IMR-90 (cell line): ENCODE data around the gene KCNIP3. TPM values are rescaled to one million over a fixed set of nuclear protein-coding genes. Genes with fewer than 3 reads are reported as not detected.

Experiments
- ATAC-seq: fragments of 200-7000 bp; cut with Tn5 transposase; 2 replicates; pipeline ENCODE4 v1.9.1; 2020; ENCODE audit warnings: low read depth, mild to moderate bottlenecking, moderate library complexity
- BruUV-seq: library from RNA; stranded (reverse); fragments of 400-500 nt; replicated peaks from 2 replicates; lab custom pipeline; 2021; lab: Mats Ljungman, UMichigan
- CTCF ChIA-PET: fragments of 300-600 bp; formaldehyde crosslinking; extraction: SDS; loops from one replicate; lab custom pipeline; 2021; ENCODE audit warnings: antibody characterized with exemption; lab: Yijun Ruan, JAX
- POLR2A ChIA-PET: fragments of 300-600 bp; sonication (Branson Sonifier 250); formaldehyde crosslinking; loops from one replicate; lab custom pipeline; 2022; ENCODE audit warnings: antibody characterized with exemption; ENCODE audit not compliant: unreplicated experiment; lab: Charles Lee
- DNase-seq: peaks from one replicate; pipeline ENCODE4 v3.0.0; 2013
- H2AFZ ChIP-seq: replicated peaks from 2 replicates; pipeline ENCODE3; 2013; ENCODE audit warnings: low read length, mild to moderate bottlenecking; ENCODE audit not compliant: poor library complexity
- H2AK5ac ChIP-seq: 2 replicates; pipeline ENCODE4 v1.6.1; 2013; ENCODE audit warnings: low read depth, low read length, inconsistent platforms
- H2AK9ac ChIP-seq: replicated peaks from 2 replicates; pipeline ENCODE3; 2013; ENCODE audit warnings: mild to moderate bottlenecking, low read depth, low read length, moderate library complexity; ENCODE audit not compliant: poor library complexity
- H2BK120ac ChIP-seq: 2 replicates; pipeline ENCODE4 v1.6.1; 2013; ENCODE audit warnings: low read depth, low read length, inconsistent platforms
- H2BK15ac ChIP-seq: 3 replicates; pipeline ENCODE4 v1.6.1; 2013; ENCODE audit warnings: low read depth, low read length, inconsistent platforms
- H2BK20ac ChIP-seq: 2 replicates; pipeline ENCODE4 v1.6.1; 2013; ENCODE audit warnings: low read depth, mild to moderate bottlenecking, inconsistent platforms, low read length, moderate library complexity
- H2BK5ac ChIP-seq: 2 replicates; pipeline ENCODE4 v1.6.1; 2013; ENCODE audit warnings: mild to moderate bottlenecking, low read depth, low read length, inconsistent platforms; ENCODE audit not compliant: poor library complexity, severe bottlenecking
- H3K14ac ChIP-seq: replicated peaks from 2 replicates; pipeline ENCODE4 v1.6.1; 2013; ENCODE audit warnings: low read depth, low read length, inconsistent platforms
- H3K18ac ChIP-seq: 2 replicates; pipeline ENCODE4 v1.6.1; 2013; ENCODE audit warnings: low read depth, low read length, control low read depth
- H3K23ac ChIP-seq: 2 replicates; pipeline ENCODE4 v1.6.1; 2013; ENCODE audit warnings: low read depth, low read length, inconsistent platforms
- H3K27ac ChIP-seq: 2 replicates; pipeline ENCODE4 v1.5.1; 2013; ENCODE audit warnings: mild to moderate bottlenecking, control low read depth, low read length; ENCODE audit not compliant: insufficient read depth
- H3K27me3 ChIP-seq: 2 replicates; pipeline ENCODE4 v1.6.1; 2013; ENCODE audit warnings: low read length; ENCODE audit not compliant: control insufficient read depth, insufficient read depth
- H3K36me3 ChIP-seq: 2 replicates; pipeline ENCODE4 v1.6.1; 2013; ENCODE audit warnings: low read length, mixed read lengths; ENCODE audit not compliant: control insufficient read depth, insufficient read depth
- H3K4ac ChIP-seq: 2 replicates; pipeline ENCODE4 v1.6.1; 2013; ENCODE audit warnings: low read depth, low read length, inconsistent platforms
- H3K4me1 ChIP-seq: 2 replicates; pipeline ENCODE4 v1.6.1; 2013; ENCODE audit warnings: low read length, mixed read lengths; ENCODE audit not compliant: control insufficient read depth, insufficient read depth
- H3K4me2 ChIP-seq: 2 replicates; pipeline ENCODE4 v1.6.1; 2013; ENCODE audit warnings: low read depth, mild to moderate bottlenecking, control low read depth, low read length, moderate library complexity
- H3K4me3 ChIP-seq: 2 replicates; pipeline ENCODE4 v1.5.1; 2013; ENCODE audit warnings: low read depth, mild to moderate bottlenecking, control low read depth, low read length, moderate library complexity; ENCODE audit not compliant: insufficient read depth
- H3K56ac ChIP-seq: 2 replicates; pipeline ENCODE4 v1.6.1; 2013; ENCODE audit warnings: low read length, inconsistent platforms; ENCODE audit not compliant: insufficient read depth; ENCODE audit errors: extremely low read depth
- H3K79me1 ChIP-seq, 2 experiments: 2 replicates each; pipeline ENCODE4 v1.6.1; 2013; ENCODE audit warnings: low read length in 2 of 2, inconsistent platforms in 1 of 2, low read depth in 1 of 2
- H3K9ac ChIP-seq: 2 replicates; pipeline ENCODE4 v1.6.1; 2013; ENCODE audit warnings: low read depth, low read length, control low read depth
- H3K9me1 ChIP-seq: 2 replicates; pipeline ENCODE4 v1.6.1; 2013; ENCODE audit warnings: low read length, inconsistent platforms; ENCODE audit not compliant: insufficient read depth
- H3K9me3 ChIP-seq: 2 replicates; pipeline ENCODE4 v1.6.1; 2013; ENCODE audit warnings: low read length; ENCODE audit not compliant: control insufficient read depth, insufficient read depth
- H4K20me1 ChIP-seq: 2 replicates; pipeline ENCODE4 v1.6.1; 2013; ENCODE audit warnings: low read length, inconsistent platforms; ENCODE audit not compliant: insufficient read depth
- H4K5ac ChIP-seq: 2 replicates; pipeline ENCODE4 v1.6.1; 2013; ENCODE audit warnings: mild to moderate bottlenecking, low read depth, low read length, control low read depth
- H4K8ac ChIP-seq, 2 experiments: 2 replicates each; pipeline ENCODE4 v1.6.1; 2013; ENCODE audit warnings: low read depth in 2 of 2, low read length in 2 of 2, control low read depth in 1 of 2, inconsistent platforms in 1 of 2
- H4K91ac ChIP-seq: 2 replicates; pipeline ENCODE4 v1.6.1; 2013; ENCODE audit warnings: low read depth, low read length, inconsistent platforms; ENCODE audit not compliant: insufficient read depth
- BHLHE40 ChIP-seq: fragments of 150-350 bp; IDR thresholded peaks from 2 replicates; pipeline ENCODE4 v1.6.1; 2016; ENCODE audit warnings: mild to moderate bottlenecking, low read depth, low read length
- CEBPB ChIP-seq: IDR thresholded peaks from 2 replicates; pipeline ENCODE4 v1.6.1; 2012; ENCODE audit warnings: low read depth, low read length, improper control_type of control experiment
- CHD1 ChIP-seq: IDR thresholded peaks from 2 replicates; pipeline ENCODE4 v1.6.1; 2012; ENCODE audit warnings: low read depth, low read length, improper control_type of control experiment
- FOS ChIP-seq: fragments of 150-350 bp; IDR thresholded peaks from 2 replicates; pipeline ENCODE4 v1.6.1; 2016; ENCODE audit warnings: low read depth, low read length
- MAFK ChIP-seq: IDR thresholded peaks from 2 replicates; pipeline ENCODE4 v1.6.1; 2012; ENCODE audit warnings: low read depth, low read length, improper control_type of control experiment
- MAZ ChIP-seq: IDR thresholded peaks from 2 replicates; pipeline ENCODE4 v1.6.1; 2012; ENCODE audit warnings: low read depth, mild to moderate bottlenecking, low read length, improper control_type of control experiment, moderate library complexity, borderline replicate concordance
- NFE2L2 ChIP-seq: fragments of 150-350 bp; IDR thresholded peaks from 2 replicates; pipeline ENCODE4 v1.6.1; 2016; ENCODE audit warnings: low read depth, mild to moderate bottlenecking, low read length
- POLR2A ChIP-seq: IDR thresholded peaks from 2 replicates; pipeline ENCODE4 v1.6.1; 2012; ENCODE audit warnings: mild to moderate bottlenecking, low read depth, low read length
- RAD21 ChIP-seq: IDR thresholded peaks from 2 replicates; pipeline ENCODE4 v1.6.1; 2012; ENCODE audit warnings: low read length, improper control_type of control experiment
- RCOR1 ChIP-seq: IDR thresholded peaks from 2 replicates; pipeline ENCODE4 v1.6.1; 2012; ENCODE audit warnings: mild to moderate bottlenecking, low read length, improper control_type of control experiment; ENCODE audit not compliant: insufficient replicate concordance
- SMC3 ChIP-seq: fragments of 150-350 bp; IDR thresholded peaks from 2 replicates; pipeline ENCODE4 v1.6.1; 2016; ENCODE audit warnings: low read depth, mild to moderate bottlenecking, antibody characterized with exemption, low read length, moderate library complexity
- WGBS, 2 experiments: methylation state at CpG; one replicate each; pipeline versions ENCODE4 v1.1.5 to v1.1.7; 2013; ENCODE audit warnings: missing lambda C conversion rate in 2 of 2; ENCODE audit not compliant: insufficient read length in 1 of 2; ENCODE audit errors: extremely low coverage in 2 of 2; 5-methylcytosine and 5-hydroxymethylcytosine counted together
- dilution Hi-C: fragments of 300-500 bp; cut with HindIII; formaldehyde crosslinking; loops from one replicate; pipeline ENCODE4 v1.14.3; 2018; ENCODE audit warnings: low sequenced_read_pairs; ENCODE audit not compliant: unreplicated experiment
- in situ Hi-C: fragments of 300-500 bp; cut with MboI; formaldehyde crosslinking; loops from 3 replicates; pipeline ENCODE4 v1.14.3; 2019; ENCODE audit warnings: low sequenced_read_pairs, inconsistent platforms, mixed read lengths
- intact Hi-C: fragments of 100-400 bp; cut with micrococcal nuclease; formaldehyde crosslinking; loops from 2 replicates; pipeline ENCODE4 v1.10.0; 2022
- polyA plus RNA-seq, 3 experiments: library from polyadenylated mRNA; depleted of rRNA; stranded (reverse); fragments of >200 nt; gene quantifications; 2 replicates each; pipeline ENCODE4 v1.2.3, GENCODE V29; 2012; ENCODE audit warnings: low replicate concordance in 1 of 3
- total RNA-seq: library from RNA; depleted of rRNA; stranded (reverse); fragments of >200 nt; gene quantifications from 2 replicates; pipeline ENCODE4 v1.2.3, GENCODE V29; 2012
- TF ChIP-seq, protein P1 (sequence below): fragments of 150-350 bp; IDR thresholded peaks from 2 replicates; pipeline ENCODE4 v1.6.1; 2016; ENCODE audit warnings: low read depth, mild to moderate bottlenecking, low read length, moderate library complexity, borderline replicate concordance

Gene KCNIP3
- total and polyA plus RNA-seq, 2 of the 4 experiments (the other 2 are of a cell fraction) = 0.72 to 1.4 TPM

DNA sequence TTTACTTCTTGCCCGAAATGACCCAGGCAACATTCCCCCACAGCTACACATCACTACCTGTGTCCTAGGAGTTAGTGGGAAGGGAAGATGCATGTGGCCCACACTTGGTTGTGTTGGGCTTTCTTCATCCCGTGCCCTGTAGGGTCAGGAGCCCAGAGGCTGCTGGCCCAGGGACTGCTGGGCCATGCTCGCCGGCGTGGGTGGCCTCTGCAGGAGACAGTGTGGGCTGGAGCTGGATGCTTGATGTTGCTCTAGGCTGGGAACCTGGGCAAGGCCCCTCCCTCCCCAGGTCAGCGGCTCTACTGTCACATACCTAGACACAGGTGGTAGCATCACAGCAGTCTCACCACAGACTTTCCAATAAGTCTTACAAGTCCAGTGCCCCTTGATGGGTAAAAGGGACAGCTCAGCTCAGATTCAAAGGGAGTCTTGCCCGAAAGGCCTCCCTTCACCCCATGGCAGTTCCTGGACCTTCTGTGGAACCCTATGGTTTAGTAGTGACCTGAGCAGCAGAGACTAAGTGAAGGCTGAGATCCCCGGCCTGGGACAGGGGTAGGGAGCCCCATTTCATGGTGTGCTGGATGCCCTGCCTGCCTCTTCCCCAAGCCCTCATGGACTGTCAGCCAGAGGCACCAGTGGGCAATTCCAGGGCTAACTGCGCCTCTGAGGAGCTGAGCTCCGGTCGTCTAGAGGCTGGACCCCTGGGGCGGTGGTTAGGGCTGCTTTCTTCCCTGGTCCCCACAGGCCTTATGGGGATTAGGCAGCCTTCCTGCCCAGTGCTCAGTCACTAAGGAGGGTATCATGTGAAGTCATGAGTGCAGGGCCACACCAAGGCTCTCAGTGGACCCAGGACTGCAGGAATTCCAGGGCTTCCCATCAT, 59.9 kb downstream of the KCNIP3 start:
- Histone ChIP-seq H3K79me1 (no peaks in the 10 kb centered on the region), H2BK120ac (no peak overlapping the region), H4K20me1 (no peaks in the 10 kb centered on the region), H2BK20ac (no peak overlapping the region), H4K8ac (no peak overlapping the region), H3K4me1 (peaks cover 5% of the 10 kb centered on the region; the same call in 1 of the 2 replicates), H3K36me3 (no peaks in the 10 kb centered on the region), H3K14ac (no peak overlapping the region), H3K23ac (no peak overlapping the region), H4K91ac (no peak overlapping the region), H2BK15ac (no peak overlapping the region), H3K56ac (no peak overlapping the region), H4K5ac (no peak overlapping the region), H3K27me3 (peaks cover 2% of the 10 kb centered on the region), H3K9me1 (no peaks in the 10 kb centered on the region), H3K4me3 (no peak overlapping the region), H3K9ac (no peak overlapping the region), H3K4me2 (no peak overlapping the region), H2BK5ac (no peak overlapping the region), H3K18ac (no peak overlapping the region), H2AFZ (no peak overlapping the region), H3K27ac (no peak overlapping the region), H2AK5ac (no peak overlapping the region), H3K4ac (no peak overlapping the region), H2AK9ac (no peak overlapping the region), H3K9me3 (peaks cover 4% of the 10 kb centered on the region)
- POLR2A ChIA-PET = no interaction called here
- in situ Hi-C loops (no loop called here), dilution Hi-C loops (no loop called here), intact Hi-C loops (no loop called here)
- TF ChIP-seq SMC3 = no peak
- TF ChIP-seq MAFK = no peak
- no peak for TF ChIP-seq FOS
- TF ChIP-seq, protein P1, sequence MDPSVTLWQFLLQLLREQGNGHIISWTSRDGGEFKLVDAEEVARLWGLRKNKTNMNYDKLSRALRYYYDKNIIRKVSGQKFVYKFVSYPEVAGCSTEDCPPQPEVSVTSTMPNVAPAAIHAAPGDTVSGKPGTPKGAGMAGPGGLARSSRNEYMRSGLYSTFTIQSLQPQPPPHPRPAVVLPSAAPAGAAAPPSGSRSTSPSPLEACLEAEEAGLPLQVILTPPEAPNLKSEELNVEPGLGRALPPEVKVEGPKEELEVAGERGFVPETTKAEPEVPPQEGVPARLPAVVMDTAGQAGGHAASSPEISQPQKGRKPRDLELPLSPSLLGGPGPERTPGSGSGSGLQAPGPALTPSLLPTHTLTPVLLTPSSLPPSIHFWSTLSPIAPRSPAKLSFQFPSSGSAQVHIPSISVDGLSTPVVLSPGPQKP = no peak
- no peak for TF ChIP-seq RAD21
- no peak for TF ChIP-seq RCOR1
- TF ChIP-seq BHLHE40 = no peak
- no peak for TF ChIP-seq CEBPB
- TF ChIP-seq NFE2L2 = no peak
- TF ChIP-seq POLR2A = no peak
- TF ChIP-seq MAZ = no peak
- no peak for TF ChIP-seq CHD1
- no peak for ATAC-seq
- WGBS, 2 experiments = no CpG with 5 or more reads among the region's 12 CpGs
- no peak for DNase-seq
- CTCF ChIA-PET = no interaction called here
- BruUV-seq = no TSS peak
